Activated T-cell treated with anti-CD3 and anti-CD28 coated beads for 1 hour (primary cell): ENCODE measurements around the gene MAP7.

ENCODE experiments used
- DNase-seq: peaks from one replicate; pipeline ENCODE4 v3.0.0-alpha.2; 2020; ENCODE audit warnings: low read depth

Gene MAP7

GRCh38 chr6:136294621-136295020 lies 255.6 kb downstream of the MAP7 start:
- no peak for DNase-seq
